ENCODE data around the gene PLIN1.

DNA sequence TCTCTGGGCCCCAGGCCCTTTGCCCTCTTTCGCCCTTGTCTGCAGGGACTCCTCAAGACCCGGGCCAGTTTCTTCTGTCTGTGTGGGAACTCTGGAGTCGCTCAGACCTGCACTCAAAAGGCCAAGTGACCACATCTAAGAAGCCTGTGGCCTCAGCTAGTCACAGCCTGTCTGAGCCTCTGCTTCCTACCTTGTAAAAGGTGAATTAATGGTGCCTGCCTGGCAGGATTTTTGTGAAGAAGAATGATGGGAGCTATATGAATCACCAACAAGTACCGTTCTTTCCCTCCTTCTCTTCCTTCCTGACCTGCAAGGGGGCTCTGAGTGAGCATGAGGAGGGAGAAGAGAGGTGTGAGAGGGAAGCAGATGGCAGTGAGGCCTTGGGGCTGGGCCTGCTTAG lies 7.5 kb downstream of the PLIN1 start:
- TF ChIP-seq POLR2A (IDR thresholded peaks at IDR 0.05; ENCODE audit: low read depth, low read length): no peak
- TF ChIP-seq, protein P1, sequence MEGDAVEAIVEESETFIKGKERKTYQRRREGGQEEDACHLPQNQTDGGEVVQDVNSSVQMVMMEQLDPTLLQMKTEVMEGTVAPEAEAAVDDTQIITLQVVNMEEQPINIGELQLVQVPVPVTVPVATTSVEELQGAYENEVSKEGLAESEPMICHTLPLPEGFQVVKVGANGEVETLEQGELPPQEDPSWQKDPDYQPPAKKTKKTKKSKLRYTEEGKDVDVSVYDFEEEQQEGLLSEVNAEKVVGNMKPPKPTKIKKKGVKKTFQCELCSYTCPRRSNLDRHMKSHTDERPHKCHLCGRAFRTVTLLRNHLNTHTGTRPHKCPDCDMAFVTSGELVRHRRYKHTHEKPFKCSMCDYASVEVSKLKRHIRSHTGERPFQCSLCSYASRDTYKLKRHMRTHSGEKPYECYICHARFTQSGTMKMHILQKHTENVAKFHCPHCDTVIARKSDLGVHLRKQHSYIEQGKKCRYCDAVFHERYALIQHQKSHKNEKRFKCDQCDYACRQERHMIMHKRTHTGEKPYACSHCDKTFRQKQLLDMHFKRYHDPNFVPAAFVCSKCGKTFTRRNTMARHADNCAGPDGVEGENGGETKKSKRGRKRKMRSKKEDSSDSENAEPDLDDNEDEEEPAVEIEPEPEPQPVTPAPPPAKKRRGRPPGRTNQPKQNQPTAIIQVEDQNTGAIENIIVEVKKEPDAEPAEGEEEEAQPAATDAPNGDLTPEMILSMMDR (conservative IDR thresholded peaks at IDR 0.05; ENCODE audit: low read depth, low read length): no peak
- TF ChIP-seq BHLHE40 (IDR thresholded peaks at IDR 0.05; ENCODE audit: low read depth, low read length): no peak
- no peak for TF ChIP-seq RFX5 (IDR thresholded peaks at IDR 0.05; ENCODE audit: low read depth, low read length)
- no peak for TF ChIP-seq RCOR1 (IDR thresholded peaks at IDR 0.05; ENCODE audit: insufficient replicate concordance, low read length)
- no peak for TF ChIP-seq SMC3 (IDR thresholded peaks at IDR 0.05; ENCODE audit: low read depth, low read length)

Measured in IMR-90 (cell line).